HUES6 (cell line): ENCODE measurements around the gene USH2A.

Experiments used
- H3K27ac ChIP-seq: 2 replicates; pipeline ENCODE4 v1.7.0; 2013; ENCODE audit warnings: low read depth, mild to moderate bottlenecking, low read length, inconsistent platforms
- H3K27me3 ChIP-seq: 2 replicates; pipeline ENCODE4 v1.6.1; 2013; ENCODE audit warnings: low read length; ENCODE audit not compliant: control insufficient read depth, insufficient read depth
- H3K36me3 ChIP-seq: 2 replicates; pipeline ENCODE4 v1.6.1; 2013; ENCODE audit warnings: low read length; ENCODE audit not compliant: control insufficient read depth, insufficient read depth
- H3K4me1 ChIP-seq: 2 replicates; pipeline ENCODE4 v1.6.1; 2013; ENCODE audit warnings: low read length; ENCODE audit not compliant: control insufficient read depth, insufficient read depth
- H3K4me3 ChIP-seq: 2 replicates; pipeline ENCODE4 v1.5.1; 2013; ENCODE audit warnings: low read depth, low read length
- H3K9ac ChIP-seq: one replicate; pipeline ENCODE4 v1.6.1; 2013; ENCODE audit warnings: mild to moderate bottlenecking, low read length
- H3K9me3 ChIP-seq: 2 replicates; pipeline ENCODE4 v1.6.1; 2013; ENCODE audit warnings: low read depth, low read length; ENCODE audit not compliant: control insufficient read depth, insufficient read depth

The USH2A gene

GRCh38 chr1:215844777-215845176, 578.5 kb downstream of the USH2A start:
- 0 out of 2 replicates have a peak, but pooled peaks cover 3% of the 10 kb centered on the region for H3K9me3 ChIP-seq
- H3K4me1 ChIP-seq = no peaks in the 10 kb centered on the region
- no peaks in the 10 kb centered on the region for H3K27me3 ChIP-seq
- H3K27ac ChIP-seq = no peak overlapping the region
- no peaks in the 10 kb centered on the region for H3K36me3 ChIP-seq
- no peak overlapping the region for H3K4me3 ChIP-seq
- no peak overlapping the region for H3K9ac ChIP-seq

- no peak overlapping the region for H3K4me3 ChIP-seq
- no peaks in the 10 kb centered on the region for H3K36me3 ChIP-seq
- H3K4me1 ChIP-seq = no peaks in the 10 kb centered on the region
- 0 out of 2 replicates have a peak, but pooled peaks cover 3% of the 10 kb centered on the region for H3K9me3 ChIP-seq
- no peaks in the 10 kb centered on the region for H3K27me3 ChIP-seq
- H3K27ac ChIP-seq = no peak overlapping the region
- H3K9ac ChIP-seq = no peak overlapping the region
These were observed 579.0 kb downstream of the USH2A start for GRCh38 chr1:215844266-215844665.

GRCh38 chr1:215842905-215843304, 580.3 kb downstream of the USH2A start:
- H3K4me1 ChIP-seq = no peaks in the 10 kb centered on the region
- 0 out of 2 replicates have a peak, but pooled peaks cover 3% of the 10 kb centered on the region for H3K9me3 ChIP-seq
- no peaks in the 10 kb centered on the region for H3K27me3 ChIP-seq
- H3K27ac ChIP-seq = no peak overlapping the region
- H3K36me3 ChIP-seq = no peaks in the 10 kb centered on the region
- H3K4me3 ChIP-seq = no peak overlapping the region
- no peak overlapping the region for H3K9ac ChIP-seq

- Histone ChIP-seq H3K36me3 (no peaks in the 10 kb centered on the region), H3K4me3 (no peak overlapping the region), H3K27me3 (no peaks in the 10 kb centered on the region), H3K9ac (no peak overlapping the region), H3K27ac (no peak overlapping the region), H3K4me1 (0 out of 2 replicates have a peak, but pooled peaks cover 4% of the 10 kb centered on the region), H3K9me3 (peaks cover 11% of the 10 kb centered on the region)
These were observed 587.3 kb downstream of the USH2A start for GRCh38 chr1:215835951-215836350.

- Histone ChIP-seq H3K9me3 (peaks cover 18% of the 10 kb centered on the region), H3K9ac (no peak overlapping the region), H3K27ac (no peak overlapping the region), H3K4me3 (no peak overlapping the region), H3K27me3 (no peaks in the 10 kb centered on the region), H3K36me3 (no peaks in the 10 kb centered on the region), H3K4me1 (0 out of 2 replicates have a peak, but pooled peaks cover 4% of the 10 kb centered on the region)
These were observed 589.1 kb downstream of the USH2A start for GRCh38 chr1:215833941-215834729.

- Histone ChIP-seq H3K9me3 (peaks cover 18% of the 10 kb centered on the region), H3K27me3 (no peaks in the 10 kb centered on the region), H3K4me3 (no peak overlapping the region), H3K27ac (no peak overlapping the region), H3K9ac (no peak overlapping the region), H3K4me1 (0 out of 2 replicates have a peak, but pooled peaks cover 4% of the 10 kb centered on the region), H3K36me3 (no peaks in the 10 kb centered on the region)
These were observed 592.9 kb downstream of the USH2A start for GRCh38 chr1:215830226-215830810.

GRCh38 chr1:215825056-215825455, 598.2 kb downstream of the USH2A start:
- no peak overlapping the region for H3K9ac ChIP-seq
- H3K9me3 ChIP-seq = no peaks in the 10 kb centered on the region
- H3K4me1 ChIP-seq = no peaks in the 10 kb centered on the region
- H3K27me3 ChIP-seq = no peaks in the 10 kb centered on the region
- no peak overlapping the region for H3K27ac ChIP-seq
- H3K4me3 ChIP-seq = no peak overlapping the region
- H3K36me3 ChIP-seq = no peaks in the 10 kb centered on the region

GRCh38 chr1:215824245-215824644, 599.0 kb downstream of the USH2A start:
- Histone ChIP-seq H3K9ac (no peak overlapping the region), H3K36me3 (no peaks in the 10 kb centered on the region), H3K27ac (no peak overlapping the region), H3K9me3 (no peaks in the 10 kb centered on the region), H3K4me3 (no peak overlapping the region), H3K27me3 (no peaks in the 10 kb centered on the region), H3K4me1 (no peaks in the 10 kb centered on the region)

GRCh38 chr1:215819114-215819513, 604.1 kb downstream of the USH2A start:
- H3K4me3 ChIP-seq = no peak overlapping the region
- no peak overlapping the region for H3K9ac ChIP-seq
- no peaks in the 10 kb centered on the region for H3K4me1 ChIP-seq
- H3K9me3 ChIP-seq = no peaks in the 10 kb centered on the region
- H3K27ac ChIP-seq = no peak overlapping the region
- no peaks in the 10 kb centered on the region for H3K36me3 ChIP-seq
- no peaks in the 10 kb centered on the region for H3K27me3 ChIP-seq

- H3K4me1 ChIP-seq = no peaks in the 10 kb centered on the region; the same call in 1 of the 2 replicates
- H3K9me3 ChIP-seq = peaks cover 10% of the 10 kb centered on the region
- no peak overlapping the region for H3K27ac ChIP-seq
- no peaks in the 10 kb centered on the region for H3K27me3 ChIP-seq
- H3K4me3 ChIP-seq = no peak overlapping the region
- H3K36me3 ChIP-seq = no peaks in the 10 kb centered on the region
- no peak overlapping the region for H3K9ac ChIP-seq
These were observed 615.3 kb downstream of the USH2A start for GRCh38 chr1:215807911-215808436.

GRCh38 chr1:215807218-215807617, 616.0 kb downstream of the USH2A start:
- Histone ChIP-seq H3K9ac (no peak overlapping the region), H3K27me3 (no peaks in the 10 kb centered on the region), H3K36me3 (no peaks in the 10 kb centered on the region), H3K4me1 (no peaks in the 10 kb centered on the region; the same call in 1 of the 2 replicates), H3K27ac (no peak overlapping the region), H3K9me3 (peaks cover 3% of the 10 kb centered on the region; the same call in 1 of the 2 replicates), H3K4me3 (no peak overlapping the region)
